Colonic mucosa (tissue), 4 donors: ENCODE measurements around the gene DDX28. TPM values are rescaled to one million over a fixed set of nuclear protein-coding genes. Genes with fewer than 3 reads are reported as not detected.

Source experiments
- DNase-seq: peaks from one replicate; pipeline ENCODE4 v3.0.0-alpha.2; 2020
- H3K27ac ChIP-seq: fragments of 200-600 bp; one replicate; pipeline ENCODE4 v1.8.0; 2021
- H3K27me3 ChIP-seq: fragments of 200-600 bp; one replicate; pipeline ENCODE4 v1.8.0; 2021
- H3K36me3 ChIP-seq: fragments of 200-600 bp; one replicate; pipeline ENCODE4 v1.8.0; 2021
- H3K4me1 ChIP-seq: fragments of 200-600 bp; one replicate; pipeline ENCODE4 v1.8.0; 2021; ENCODE audit warnings: mild to moderate bottlenecking
- H3K4me3 ChIP-seq: fragments of 200-600 bp; one replicate; pipeline ENCODE4 v1.8.0; 2021
- H3K9ac ChIP-seq, 2 donors: one replicate each; pipeline ENCODE4 v1.7.0; 2013; ENCODE audit warnings: control low read depth in 2 of 2, low read depth in 2 of 2, low read length in 2 of 2
- H3K9me3 ChIP-seq: fragments of 200-600 bp; one replicate; pipeline ENCODE4 v1.8.0; 2021
- intact Hi-C: fragments of 100-400 bp; cut with DNase I; formaldehyde crosslinking; loops from one replicate; pipeline ENCODE4 v1.14.1; 2022
- total RNA-seq, 2 donors: library from RNA; stranded (reverse); fragmentation: NEBNext Ultra II Directional in 1 of 2; extraction: Animal tissue kit (Norgen Biotek cat#: 25700) in 1 of 2; gene quantifications; one replicate each; pipeline ENCODE4 v1.2.1, GENCODE V29; 2021
- TF ChIP-seq, protein P1 (sequence below): fragments of 200-600 bp; IDR thresholded peaks from one replicate; pipeline ENCODE4 v1.8.0; 2022; ENCODE audit warnings: antibody characterized with exemption, mild to moderate bottlenecking
- donor health status: healthy.
- donor health status: DM: no; HTN: no; CAD: no.
- donor health status: DM: no; HTN: no; CAD: no.

DDX28 gene
- total RNA-seq: 10 to 100 TPM in 1 of 2 donors, 1 to 10 TPM in 1; 6.8 to 10.7 TPM

- Histone ChIP-seq H3K27ac (peak within 1 kb of the TSS; percentile 71), H3K4me3 (peak within 1 kb of the TSS; percentile 98), H3K4me1 (peaks cover 17% of the 10 kb centered on the region), H3K36me3 (no peaks in the 10 kb centered on the region), H3K9me3 (no peaks in the 10 kb centered on the region), H3K9ac (peak within 1 kb of the TSS; percentile 89 to 92), H3K27me3 (no peaks in the 10 kb centered on the region)
- intact Hi-C loops: no loop called here
- TF ChIP-seq, protein P1, sequence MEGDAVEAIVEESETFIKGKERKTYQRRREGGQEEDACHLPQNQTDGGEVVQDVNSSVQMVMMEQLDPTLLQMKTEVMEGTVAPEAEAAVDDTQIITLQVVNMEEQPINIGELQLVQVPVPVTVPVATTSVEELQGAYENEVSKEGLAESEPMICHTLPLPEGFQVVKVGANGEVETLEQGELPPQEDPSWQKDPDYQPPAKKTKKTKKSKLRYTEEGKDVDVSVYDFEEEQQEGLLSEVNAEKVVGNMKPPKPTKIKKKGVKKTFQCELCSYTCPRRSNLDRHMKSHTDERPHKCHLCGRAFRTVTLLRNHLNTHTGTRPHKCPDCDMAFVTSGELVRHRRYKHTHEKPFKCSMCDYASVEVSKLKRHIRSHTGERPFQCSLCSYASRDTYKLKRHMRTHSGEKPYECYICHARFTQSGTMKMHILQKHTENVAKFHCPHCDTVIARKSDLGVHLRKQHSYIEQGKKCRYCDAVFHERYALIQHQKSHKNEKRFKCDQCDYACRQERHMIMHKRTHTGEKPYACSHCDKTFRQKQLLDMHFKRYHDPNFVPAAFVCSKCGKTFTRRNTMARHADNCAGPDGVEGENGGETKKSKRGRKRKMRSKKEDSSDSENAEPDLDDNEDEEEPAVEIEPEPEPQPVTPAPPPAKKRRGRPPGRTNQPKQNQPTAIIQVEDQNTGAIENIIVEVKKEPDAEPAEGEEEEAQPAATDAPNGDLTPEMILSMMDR: no peak
- peak; percentile 96 for DNase-seq
Measured at GRCh38 chr16:68022728-68023537, at the start of gene DDX28, which contains the start of gene DUS2. DDX28 (minus strand) TSS chr16:68023232; CDS start chr16:68023202, 30 bp downstream. DUS2 (plus strand) TSS chr16:68023284; CDS start chr16:68038024, 14,740 bp downstream.

- Histone ChIP-seq H3K36me3 (no peaks in the 10 kb centered on the region), H3K4me1 (peaks cover 8% of the 10 kb centered on the region), H3K9me3 (no peaks in the 10 kb centered on the region), H3K27ac (no peak overlapping the region), H3K4me3 (no peak overlapping the region), H3K27me3 (no peaks in the 10 kb centered on the region), H3K9ac (no peak overlapping the region)
- peak; percentile 59 for DNase-seq
- TF ChIP-seq, protein P1: no peak
- intact Hi-C loops: no loop called here
Measured at GRCh38 chr16:68072038-68072695, 49.1 kb upstream of the DDX28 start.

GRCh38 chr16:68071518-68071901, 48.5 kb upstream of the DDX28 start:
- no peaks in the 10 kb centered on the region for H3K36me3 ChIP-seq
- no peaks in the 10 kb centered on the region for H3K9me3 ChIP-seq
- peaks cover 8% of the 10 kb centered on the region for H3K4me1 ChIP-seq
- no peak overlapping the region for H3K9ac ChIP-seq
- no peak overlapping the region for H3K27ac ChIP-seq
- TF ChIP-seq, protein P1: no peak
- intact Hi-C loops: no loop called here
- H3K4me3 ChIP-seq: no peak overlapping the region
- DNase-seq: no peak
- H3K27me3 ChIP-seq: no peaks in the 10 kb centered on the region

GRCh38 chr16:68070806-68071517, 47.9 kb upstream of the DDX28 start:
- no peaks in the 10 kb centered on the region for H3K27me3 ChIP-seq
- TF ChIP-seq, protein P1: no peak
- no peak overlapping the region for H3K4me3 ChIP-seq
- H3K9me3 ChIP-seq: no peaks in the 10 kb centered on the region
- no peak overlapping the region for H3K9ac ChIP-seq
- peaks cover 8% of the 10 kb centered on the region for H3K4me1 ChIP-seq
- no peak for DNase-seq
- no peaks in the 10 kb centered on the region for H3K36me3 ChIP-seq
- intact Hi-C loops: no loop called here
- H3K27ac ChIP-seq: no peak overlapping the region

DNA sequence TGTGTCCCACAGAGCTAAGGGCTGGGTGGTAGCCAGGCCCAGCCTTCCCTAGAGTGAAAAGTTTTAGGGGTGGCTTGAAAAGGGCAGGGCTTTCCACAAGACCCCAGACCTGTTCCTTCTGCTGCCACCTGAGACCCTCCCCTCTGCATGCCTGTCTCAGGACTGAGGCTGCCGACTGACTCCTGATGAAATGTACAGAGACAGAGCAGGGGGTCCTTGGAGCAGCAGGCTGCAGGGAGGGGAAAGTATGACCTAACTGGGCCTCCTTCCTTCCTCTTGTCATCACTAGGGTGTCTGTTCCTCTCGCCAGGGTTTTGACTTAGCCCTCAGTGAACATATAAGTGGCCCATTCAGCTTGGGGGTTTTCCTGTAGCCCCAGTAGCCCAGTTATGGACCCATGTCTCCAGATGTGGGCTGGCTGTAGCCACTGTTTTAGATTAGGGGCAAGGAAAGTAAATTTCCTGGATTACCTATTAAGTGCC, 47.3 kb upstream of the DDX28 start:
- no peak overlapping the region for H3K9ac ChIP-seq
- no peaks in the 10 kb centered on the region for H3K9me3 ChIP-seq
- H3K36me3 ChIP-seq: no peaks in the 10 kb centered on the region
- intact Hi-C loops: no loop called here
- DNase-seq: no peak
- TF ChIP-seq, protein P1: no peak
- peaks cover 8% of the 10 kb centered on the region for H3K4me1 ChIP-seq
- H3K4me3 ChIP-seq: no peak overlapping the region
- no peaks in the 10 kb centered on the region for H3K27me3 ChIP-seq
- no peak overlapping the region for H3K27ac ChIP-seq
